HG03442 (cell line): ENCODE results near the gene KRTAP27-1.

Source experiments
- ATAC-seq: cut with Tn5 transposase; IDR thresholded peaks from one replicate; pipeline ENCODE4 v1.9.1; 2021; ENCODE audit warnings: mild to moderate bottlenecking, moderate library complexity; ENCODE audit not compliant: unreplicated experiment

Gene KRTAP27-1

DNA sequence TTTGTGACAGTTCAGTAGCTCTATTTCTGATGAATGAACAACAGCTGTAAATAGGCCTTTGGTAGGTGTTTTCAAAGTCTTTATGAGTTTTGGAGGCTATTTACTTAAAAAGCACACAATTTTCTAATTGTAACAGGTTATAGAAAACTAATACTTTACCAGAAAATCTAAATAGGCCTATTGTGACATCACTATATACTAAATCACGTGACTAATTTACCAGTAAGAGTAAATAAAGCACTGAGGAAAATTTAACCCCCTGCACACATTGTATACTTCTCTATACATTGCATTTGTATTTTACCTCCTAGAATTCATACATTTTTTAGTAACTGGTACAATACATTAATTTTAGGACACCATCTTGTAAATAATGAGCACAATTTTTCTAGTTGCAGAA lies 32.4 kb downstream of the KRTAP27-1 start:
- ATAC-seq: no peak

DNA sequence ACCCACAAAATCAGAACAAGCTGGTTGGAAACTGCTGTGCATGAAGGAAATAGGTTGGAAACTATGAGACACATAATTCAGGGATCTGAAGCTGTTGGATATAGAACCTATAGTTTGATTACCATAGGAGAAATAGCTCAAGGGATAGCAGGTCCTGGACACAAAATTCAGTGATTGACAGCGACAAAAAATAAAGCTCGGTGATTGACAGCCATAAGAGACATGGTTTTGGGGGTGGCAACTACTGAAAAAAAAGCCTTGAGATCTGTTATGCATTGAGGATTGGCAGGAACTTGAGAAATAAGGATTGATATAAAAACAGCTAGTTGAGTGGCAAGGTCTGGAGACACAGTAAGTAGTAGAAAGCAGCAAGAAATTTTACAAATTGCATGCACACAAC lies 48.3 kb downstream of the KRTAP27-1 start, which contains the start of gene KRTAP25-1:
Gene KRTAP25-1, minus strand, starts transcription at position 300 of the 400 bp plus-strand sequence. Its CDS starts 24 bp downstream, at position 276.
- ATAC-seq: no peak
